ENCODE data around the gene TMEM92. TPM values are rescaled to one million over a fixed set of nuclear protein-coding genes. Genes with fewer than 3 reads are reported as not detected.

Gene TMEM92
- total and polyA plus RNA-seq, 10 of the 15 experiments (the other 5 are each of a cell fraction or from before 2014, with no cell fraction given): 0.11 to 1.2 (median 0.32) TPM

- POLR2A ChIA-PET: interaction anchor here (0.6 kb wide), 1 partner anchor 76 kb away, joined by 4 read pairs; no protein-coding TSS in a partner anchor
Measured at GRCh38 chr17:50278526-50279180, 4.4 kb downstream of the TMEM92 start.

More at GRCh38 chr17:50278526-50279180, 4.4 kb downstream of the TMEM92 start:
- peaks cover 0 to 1% of the 10 kb centered on the region in 2 experiments; a peak in 3 of 4 replicates for H3K27me3 ChIP-seq (replicated peaks in 1 of 2; ENCODE audit: control insufficient read depth in 2 of 2, insufficient read depth in 2 of 2, low read length in 1 of 2)
- no peak overlapping the region for H3K4me2 ChIP-seq (ENCODE audit: control insufficient read depth, insufficient read depth)
- CTCF ChIA-PET: interaction anchor here (1.0 to 19.2 kb wide), 4 partner anchors 15 to 109 kb away, joined by 5 to 298 read pairs (median 106); partner anchors contain the start of gene COL1A1
- RAD21 ChIA-PET (ENCODE audit: unreplicated experiment): interaction anchor here (1.8 to 7.4 kb wide), 2 partner anchors 78 to 109 kb away, joined by 4 to 84 read pairs; partner anchors contain the start of gene COL1A1
- BruUV-seq (replicated peaks): no TSS peak
- in situ Hi-C loops (cut with MboI) (no loop called here), intact Hi-C loops (cut with micrococcal nuclease; ENCODE audit: unreplicated experiment) (no loop called here)
- no peaks in the 10 kb centered on the region for H4K20me1 ChIP-seq (ENCODE audit: control insufficient read depth, insufficient read depth)
- WGBS (ENCODE audit: insufficient coverage, insufficient replicate concordance, low lambda C conversion rate, missing lambda C conversion rate): 38% methylated on average over 14 of the region's 14 CpGs
- FAIRE-seq (no peak), DNase-seq (ENCODE audit: low read depth, low spot score) (no peak), ATAC-seq (no peak)
- no peaks in the 10 kb centered on the region for H3K36me3 ChIP-seq (ENCODE audit: control insufficient read depth in 2 of 2, insufficient read depth in 2 of 2, low read length in 1 of 2)
- no peak overlapping the region for H2AFZ ChIP-seq (ENCODE audit: control insufficient read depth, low read depth, low read length)
- SMC1A ChIA-PET (ENCODE audit: uncharacterized antibody, unreplicated experiment): interaction anchor here (5.8 kb wide), 1 partner anchor 16 kb away, joined by 46 read pairs; no protein-coding TSS in a partner anchor
- no peaks in the 10 kb centered on the region; the same call in 1 of the 3 replicates for H3K9me3 ChIP-seq (replicated peaks; ENCODE audit: control insufficient read depth, insufficient read depth, low read length)
- H3K27ac ChIP-seq (ENCODE audit: control insufficient read depth, insufficient read depth): no peak overlapping the region
- no peak overlapping the region for H3K9ac ChIP-seq (ENCODE audit: control insufficient read depth, insufficient read depth, low read length)
- no peak for TF ChIP-seq MYC (IDR thresholded peaks at IDR 0.05; ENCODE audit: insufficient read depth, insufficient read length, insufficient replicate concordance, low read length, severe bottlenecking)
- no peak for TF ChIP-seq RFX5 (IDR thresholded peaks at IDR 0.05; ENCODE audit: low read depth, low read length)
- TF ChIP-seq IKZF1 (conservative IDR thresholded peaks at IDR 0.05): no peak
- no peak for TF ChIP-seq HDAC6 (IDR thresholded peaks at IDR 0.05; ENCODE audit: unreplicated experiment)
- TF ChIP-seq NR2F1 (conservative IDR thresholded peaks at IDR 0.05): no peak
- TF ChIP-seq SP1 (IDR thresholded peaks at IDR 0.05; ENCODE audit: low read depth, low read length): no peak
- TF ChIP-seq ZNF622 (IDR thresholded peaks at IDR 0.05): no peak
- TF ChIP-seq PAX5 (IDR thresholded peaks at IDR 0.05; ENCODE audit: borderline replicate concordance, low read depth, low read length): no peak
- no peak for TF ChIP-seq MEF2A (IDR thresholded peaks at IDR 0.05; ENCODE audit: insufficient read depth, low read depth, low read length)
- TF ChIP-seq, protein P1, sequence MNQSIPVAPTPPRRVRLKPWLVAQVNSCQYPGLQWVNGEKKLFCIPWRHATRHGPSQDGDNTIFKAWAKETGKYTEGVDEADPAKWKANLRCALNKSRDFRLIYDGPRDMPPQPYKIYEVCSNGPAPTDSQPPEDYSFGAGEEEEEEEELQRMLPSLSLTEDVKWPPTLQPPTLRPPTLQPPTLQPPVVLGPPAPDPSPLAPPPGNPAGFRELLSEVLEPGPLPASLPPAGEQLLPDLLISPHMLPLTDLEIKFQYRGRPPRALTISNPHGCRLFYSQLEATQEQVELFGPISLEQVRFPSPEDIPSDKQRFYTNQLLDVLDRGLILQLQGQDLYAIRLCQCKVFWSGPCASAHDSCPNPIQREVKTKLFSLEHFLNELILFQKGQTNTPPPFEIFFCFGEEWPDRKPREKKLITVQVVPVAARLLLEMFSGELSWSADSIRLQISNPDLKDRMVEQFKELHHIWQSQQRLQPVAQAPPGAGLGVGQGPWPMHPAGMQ (IDR thresholded peaks at IDR 0.05; ENCODE audit: borderline replicate concordance): no peak
- no peak for TF ChIP-seq EZH2 (IDR thresholded peaks at IDR 0.05; ENCODE audit: borderline replicate concordance, control insufficient read depth, low read depth, low read length)
- TF ChIP-seq CREM (IDR thresholded peaks at IDR 0.05; ENCODE audit: low read depth): no peak
- TF ChIP-seq ZBTB40 (IDR thresholded peaks at IDR 0.05; ENCODE audit: borderline replicate concordance): no peak
- TF ChIP-seq FOXM1 (IDR thresholded peaks at IDR 0.05; ENCODE audit: low read depth, low read length): no peak
- H3K79me2 ChIP-seq (ENCODE audit: control insufficient read depth, insufficient read depth, low read length): no peaks in the 10 kb centered on the region
- H3K4me3 ChIP-seq: no peak overlapping the region
- H3K4me1 ChIP-seq (ENCODE audit: control insufficient read depth, insufficient read depth, low read length): peaks cover 29% of the 10 kb centered on the region

Measured in GM12878 (cell line).